Kidney glomerular epithelial cell (primary cell): ENCODE measurements around the gene MYH9.
"Not testable (repeated sequence)": the region's sequence is repeated elsewhere in the genome, so short reads cannot be mapped to it uniquely, and the experiment has no call there.

ENCODE experiments used
- DNase-seq: peaks from one replicate; lab custom pipeline; 2025; lab: John Stamatoyannopoulos, UW

The MYH9 gene

DNA sequence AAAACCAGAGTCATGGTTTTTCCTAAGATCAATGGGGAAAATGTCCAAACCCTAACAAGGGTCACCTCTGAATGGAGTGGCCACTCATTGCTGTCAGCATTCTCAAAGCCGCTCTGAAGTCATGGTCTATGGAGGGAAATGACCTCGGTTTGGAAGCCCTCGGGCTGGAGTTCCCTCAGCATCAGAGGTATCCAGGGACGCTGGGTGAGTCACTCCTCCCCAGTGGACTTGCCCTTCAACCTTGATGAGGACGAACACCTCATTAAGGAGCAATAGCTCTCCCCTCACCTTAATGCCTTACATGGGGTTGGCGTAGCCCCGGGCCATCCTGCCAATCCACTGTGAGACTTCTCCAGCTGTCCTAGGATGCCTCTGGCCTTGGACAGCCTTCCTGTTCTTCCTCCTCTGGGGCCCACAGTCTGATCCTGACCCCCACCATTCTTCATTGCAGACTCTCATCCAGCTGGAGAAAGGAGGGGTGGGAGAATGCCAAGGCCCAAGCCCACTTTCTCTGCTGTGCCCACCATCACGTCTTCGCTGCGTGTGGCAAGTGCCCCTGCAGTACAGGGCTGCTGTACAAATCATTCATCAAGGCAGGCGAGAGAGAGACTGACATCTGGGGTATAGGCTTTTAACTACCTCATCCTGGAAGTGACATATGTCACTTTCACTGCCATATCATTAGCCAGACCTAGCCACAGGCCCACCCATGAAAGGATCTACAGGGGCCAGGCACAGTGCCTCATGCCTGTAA lies 25.4 kb upstream of the MYH9 start:
- no peak for DNase-seq

DNA sequence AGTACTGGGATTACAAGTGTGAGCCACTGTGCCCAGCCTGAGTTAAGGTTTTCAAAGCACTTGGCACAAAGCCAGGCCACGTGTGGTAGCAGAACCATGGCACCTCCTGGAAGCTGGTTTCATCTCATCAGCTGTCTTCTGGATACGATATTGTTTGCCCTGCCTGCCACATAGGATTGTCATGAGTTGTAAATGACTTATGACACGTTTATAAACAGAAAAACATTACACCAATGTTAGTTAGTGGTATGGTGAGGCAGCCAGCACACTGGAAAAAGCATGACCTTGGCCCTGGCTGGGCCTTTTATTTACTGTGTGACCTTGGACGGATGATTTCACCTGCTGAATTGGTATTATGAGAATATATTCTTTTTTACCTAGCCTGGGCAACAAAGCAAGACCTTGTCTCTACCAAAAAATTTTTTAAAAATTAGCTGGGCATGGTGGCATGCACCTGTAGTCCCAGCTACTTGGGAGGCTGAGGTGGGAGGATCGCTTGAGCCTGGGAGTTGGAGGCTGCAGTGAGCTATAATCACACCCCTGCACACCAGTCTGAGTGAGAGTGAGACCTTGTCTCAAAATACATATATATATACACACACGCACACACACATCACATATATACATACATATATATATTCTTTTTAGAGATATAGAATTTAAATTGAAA lies 24.0 kb upstream of the MYH9 start:
- DNase-seq = no peak

DNA sequence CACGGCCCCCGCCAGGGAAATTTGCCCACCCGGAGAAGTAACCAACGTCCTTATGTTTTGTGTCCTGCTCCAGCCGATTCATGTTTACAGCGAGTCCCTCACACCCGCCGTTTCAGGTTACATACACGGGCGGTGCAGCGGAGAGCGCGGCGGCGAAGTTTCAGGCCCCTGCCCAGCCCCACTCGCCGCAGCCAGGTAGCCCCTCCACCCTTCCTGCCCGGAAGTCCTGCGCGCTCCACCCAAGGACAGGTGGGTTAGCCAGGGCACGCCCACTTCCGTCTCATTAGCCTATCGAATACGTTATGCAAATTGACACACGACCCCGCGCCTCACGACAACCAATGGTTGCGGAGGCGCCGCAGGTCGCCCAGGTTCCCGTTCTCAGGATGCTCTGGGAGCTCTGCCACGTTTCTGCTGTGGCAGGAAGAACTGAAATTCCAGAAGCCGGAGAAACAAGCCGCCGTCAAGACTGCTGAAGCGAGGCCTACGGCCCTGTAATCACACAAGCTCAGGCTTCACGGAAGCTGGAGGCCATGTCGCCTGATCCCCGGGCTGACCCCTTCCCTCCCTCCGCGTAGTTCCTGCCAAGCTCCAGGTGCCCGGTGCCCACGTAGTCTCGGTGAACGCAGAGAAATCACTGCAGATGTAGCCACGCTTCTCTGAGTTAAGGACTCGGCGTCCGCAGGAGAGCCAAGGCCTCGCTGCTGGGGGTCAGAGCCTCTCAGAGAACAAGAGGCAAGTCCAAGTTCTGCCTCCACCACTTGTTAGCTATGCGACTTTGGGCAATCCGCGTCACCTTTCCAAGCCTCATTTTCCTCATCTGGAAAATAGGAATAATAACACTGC lies 22.4 kb upstream of the MYH9 start:
- DNase-seq = peak; percentile 97

DNA sequence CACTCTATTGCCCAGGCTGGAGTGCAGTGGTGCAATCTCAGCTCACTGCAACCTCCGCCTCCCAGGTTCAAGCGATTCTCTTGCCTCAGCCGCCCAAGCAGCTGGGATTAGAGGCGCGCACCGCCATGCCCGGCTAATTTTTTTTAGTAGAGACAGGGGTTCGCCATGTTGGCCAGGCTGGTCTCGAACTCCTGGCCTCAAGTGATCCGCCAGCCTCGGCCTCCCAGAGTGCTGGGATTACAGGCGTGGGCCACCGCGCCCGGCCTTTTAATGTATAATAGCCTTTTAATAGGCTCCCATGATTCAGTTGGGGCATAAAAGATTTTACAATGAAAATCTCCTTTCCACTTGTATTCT lies 21.8 kb upstream of the MYH9 start:
- DNase-seq = not testable (repeated sequence)

DNA sequence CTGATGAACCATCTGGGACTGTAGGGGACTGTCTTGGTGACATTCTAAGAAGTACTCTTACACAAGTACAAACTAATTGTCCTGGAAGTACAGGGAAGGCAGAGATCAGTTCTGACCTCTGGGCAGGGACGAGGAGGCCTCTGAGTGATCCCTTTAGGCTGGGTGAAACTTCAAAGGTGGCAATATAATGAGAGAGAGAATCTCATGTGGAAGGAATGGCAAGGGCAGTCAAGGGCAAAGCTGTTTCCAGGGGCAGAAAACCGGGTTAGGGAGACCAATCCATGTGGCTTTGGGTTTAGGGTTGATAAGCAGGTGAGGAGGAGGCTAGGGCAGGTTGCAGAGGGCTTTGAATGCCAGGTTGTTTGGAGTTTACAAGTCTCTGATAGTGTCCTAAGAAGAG lies 21.3 kb upstream of the MYH9 start:
- DNase-seq = no peak

DNA sequence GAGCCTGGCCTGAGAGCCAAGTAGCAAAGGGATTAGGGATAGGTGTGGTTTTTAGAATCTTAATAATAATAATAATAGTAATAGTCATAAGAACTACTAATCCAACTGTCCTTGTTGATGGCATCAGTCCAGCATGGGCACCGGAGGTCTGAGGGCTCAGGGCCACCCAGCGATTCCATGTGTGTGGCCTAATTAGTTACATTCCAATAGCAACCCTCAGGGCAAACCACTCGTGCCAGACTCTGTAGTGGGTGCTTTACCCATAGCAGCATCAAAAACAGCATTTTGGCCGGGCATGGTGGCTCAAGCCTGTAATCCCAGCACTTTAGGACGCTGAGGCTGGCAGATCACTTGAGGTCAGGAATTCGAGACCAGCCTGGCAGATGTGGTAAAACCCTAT lies 19.0 kb upstream of the MYH9 start:
- no peak for DNase-seq

DNA sequence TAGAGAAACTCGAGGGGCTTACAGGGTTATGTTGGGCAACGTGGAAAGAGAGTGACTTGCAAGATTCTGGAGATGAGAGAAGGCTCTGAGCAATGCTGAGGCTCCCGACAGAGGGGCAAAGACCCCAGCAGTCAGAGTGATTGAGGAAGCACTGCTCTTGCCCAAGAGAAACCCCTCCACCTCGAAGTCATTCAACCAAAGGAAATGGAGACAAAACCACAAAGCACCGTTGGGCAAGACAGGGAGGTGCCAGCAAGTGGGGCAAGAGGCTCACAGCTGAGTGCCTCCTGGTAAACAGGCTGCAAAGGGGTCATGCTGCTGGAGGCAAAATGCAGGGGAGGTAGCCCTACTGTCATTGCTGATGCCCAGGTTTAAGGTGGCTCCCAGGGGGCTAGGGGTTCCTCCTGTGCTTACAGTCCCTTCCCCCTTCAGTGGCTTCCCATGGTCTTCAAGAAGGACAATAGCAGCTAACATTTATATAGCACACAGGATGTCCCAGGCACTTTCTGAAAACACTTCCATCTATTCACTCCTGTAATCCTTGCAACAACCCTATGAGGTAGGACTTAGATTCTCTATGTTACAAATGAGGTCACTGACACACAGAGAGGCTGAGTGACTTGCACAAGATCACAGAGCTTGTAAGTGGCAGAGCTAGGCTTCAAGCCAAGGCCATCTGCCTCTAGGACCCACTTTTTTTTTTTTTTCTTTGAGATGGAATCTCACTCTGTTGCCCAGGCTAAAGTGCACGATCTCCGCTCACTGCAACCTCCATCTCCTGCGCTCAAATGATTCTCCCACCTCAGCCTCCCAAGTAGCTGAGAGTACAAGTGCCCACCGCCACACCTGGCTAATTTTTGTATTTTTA lies 18.1 kb upstream of the MYH9 start:
- DNase-seq = peak; percentile 72

DNA sequence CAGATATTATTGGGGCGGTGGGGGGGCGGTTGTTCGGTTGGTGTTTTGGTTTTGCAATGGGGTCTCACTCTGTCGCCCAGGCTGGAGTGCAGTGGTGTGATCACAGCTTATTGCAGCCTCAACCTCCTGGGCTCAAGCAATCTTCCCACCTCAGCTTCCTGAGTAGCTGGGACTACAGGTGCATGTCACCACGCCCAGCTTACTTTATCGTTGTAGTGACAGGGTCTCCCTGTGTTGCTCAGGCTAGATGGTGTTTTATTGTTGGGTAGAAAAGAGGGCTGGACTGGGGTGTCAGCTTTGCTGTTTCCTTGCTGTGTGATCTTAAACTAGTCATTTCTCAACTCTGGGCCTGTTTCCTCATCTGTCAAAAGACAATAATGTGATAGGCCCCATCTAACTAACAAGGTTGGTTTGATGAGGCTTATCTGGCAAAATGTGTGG lies 17.5 kb upstream of the MYH9 start:
- no peak for DNase-seq

DNA sequence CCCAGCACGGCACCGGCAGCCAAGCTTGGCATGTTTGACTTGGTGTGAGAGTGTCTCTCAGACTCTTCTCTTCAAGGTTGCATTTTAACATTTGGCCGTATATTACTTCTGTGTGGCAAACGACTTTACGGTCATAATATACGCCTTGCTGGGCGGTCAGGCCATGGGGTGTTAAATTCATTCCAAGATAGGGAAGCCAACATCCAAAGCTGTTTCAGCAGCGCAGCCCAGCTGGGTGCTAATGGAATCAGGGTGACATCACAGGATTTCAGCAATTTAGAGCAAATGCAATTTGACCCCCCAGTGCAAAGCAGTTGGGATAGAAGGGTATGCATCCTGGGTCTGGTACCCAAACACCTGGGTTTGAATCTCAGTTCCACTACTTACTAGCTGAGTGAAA lies 16.7 kb upstream of the MYH9 start:
- DNase-seq = no peak

DNA sequence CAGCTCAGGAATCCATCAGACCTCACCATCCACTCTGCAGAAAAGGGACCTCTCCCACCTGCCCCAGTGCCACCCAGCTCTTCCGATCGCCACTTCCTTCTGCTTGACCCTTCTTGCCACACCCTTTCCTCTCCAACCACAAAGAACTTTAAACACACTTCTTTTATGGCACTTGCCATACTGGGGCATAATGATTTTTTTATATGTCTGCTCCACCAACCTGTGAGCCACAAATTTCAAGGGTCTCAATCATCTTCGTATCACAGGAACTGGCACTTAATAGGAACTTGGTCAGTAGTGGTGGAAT lies 11.7 kb upstream of the MYH9 start:
- DNase-seq = no peak

DNA sequence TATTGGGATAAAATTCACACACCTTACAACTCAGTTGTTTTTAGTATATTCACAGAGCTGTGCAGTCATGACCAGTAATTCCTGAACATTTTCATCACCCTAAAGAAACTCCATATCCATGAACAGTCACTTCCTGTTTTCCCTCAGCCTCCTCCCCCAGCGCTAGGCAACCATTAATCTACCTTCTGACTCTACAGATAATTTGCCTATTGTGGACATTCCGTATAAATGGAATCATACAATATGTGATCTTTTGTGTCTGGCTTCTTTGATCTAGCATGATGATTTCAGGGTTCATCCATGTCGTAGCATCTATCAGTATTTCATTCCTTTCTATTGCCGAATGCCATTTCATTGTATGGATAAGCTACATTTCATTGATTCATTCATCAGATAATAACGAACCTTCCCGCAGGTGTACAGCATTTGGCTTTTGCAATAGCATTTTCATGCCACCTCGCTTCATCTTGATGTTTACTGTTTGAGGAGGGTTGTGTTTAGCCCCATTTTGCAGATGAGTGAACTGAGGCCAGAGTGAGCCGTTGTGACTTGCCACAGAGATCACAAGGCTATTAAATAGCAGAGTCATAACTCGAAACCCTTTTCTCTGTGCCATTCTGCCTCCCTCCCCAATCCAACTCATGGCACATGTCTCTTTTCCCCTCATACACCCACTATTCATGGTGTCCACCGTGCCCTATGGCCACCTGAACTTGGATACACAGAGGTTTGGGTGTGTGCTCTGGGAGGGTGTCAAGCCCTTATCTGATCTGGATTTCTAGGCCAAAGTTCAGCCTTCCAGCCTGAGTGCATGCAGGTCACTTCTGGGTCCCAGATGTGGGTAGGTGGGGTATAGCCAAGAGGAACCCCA lies 11.1 kb upstream of the MYH9 start:
- DNase-seq = peak; percentile 98

DNA sequence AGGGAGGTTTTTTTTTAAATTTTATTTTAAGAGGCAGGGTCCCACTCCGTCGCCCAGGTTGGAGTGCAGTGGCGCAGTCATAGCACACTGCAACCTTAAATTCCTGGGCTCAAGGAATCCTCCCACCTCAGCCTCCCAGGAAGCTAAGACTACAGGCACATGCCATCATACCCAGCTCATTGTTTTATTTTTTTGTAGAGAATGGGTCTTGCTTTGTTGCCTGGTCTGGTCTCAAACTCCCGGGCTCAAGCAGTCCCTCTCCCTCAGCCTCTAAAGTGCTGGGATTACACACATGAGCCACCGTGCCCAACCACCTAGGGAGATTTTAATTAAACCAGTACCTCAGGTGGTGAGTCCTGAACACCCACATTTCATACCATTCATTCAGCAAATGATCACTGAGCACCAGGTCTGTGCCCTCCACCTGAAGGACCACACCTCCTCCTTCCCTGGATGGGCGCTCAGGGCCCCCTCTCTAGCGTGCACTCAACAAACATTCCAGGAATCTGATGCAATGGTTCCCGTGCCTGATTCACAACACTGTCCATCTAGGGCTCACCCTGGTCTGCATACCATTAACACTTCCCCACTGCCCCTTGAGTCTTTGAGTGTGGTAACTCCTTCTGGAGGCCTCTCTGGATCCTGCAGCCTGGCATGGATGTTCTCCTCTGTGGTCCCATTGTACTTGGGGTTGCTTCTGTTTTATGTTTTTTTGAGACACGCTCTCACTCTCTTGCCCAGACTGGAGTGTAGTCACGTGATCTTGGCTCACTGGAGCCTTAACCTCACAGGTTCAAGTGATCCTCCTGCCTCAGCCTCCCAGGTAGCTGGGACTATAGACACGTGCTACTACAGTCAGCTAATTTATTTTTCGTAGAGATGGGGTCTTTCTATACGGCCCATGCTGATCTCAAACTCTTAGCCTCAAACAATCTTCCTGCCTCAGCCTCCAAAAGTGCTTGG lies 9.6 kb upstream of the MYH9 start:
- peak; percentile 94 for DNase-seq

DNA sequence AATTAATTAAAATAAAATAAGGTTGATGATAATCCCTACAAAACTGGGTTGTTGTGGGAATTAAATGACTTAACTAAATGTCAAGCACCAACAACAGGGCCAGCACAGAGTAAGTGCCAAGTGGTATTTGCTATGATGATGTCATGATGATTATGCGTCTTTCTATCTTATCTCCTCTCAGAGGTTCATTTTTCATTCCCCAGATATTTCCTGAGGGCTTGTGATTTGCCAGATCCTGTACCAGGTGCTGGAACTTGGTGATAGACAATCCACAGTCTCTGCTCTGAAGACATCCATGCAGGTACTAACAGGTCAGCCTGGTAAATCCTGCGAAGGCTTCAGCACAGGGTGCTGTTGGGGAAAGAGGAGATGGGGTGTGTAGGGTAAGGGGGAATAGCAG lies 8.1 kb upstream of the MYH9 start:
- DNase-seq = peak; percentile 37

DNA sequence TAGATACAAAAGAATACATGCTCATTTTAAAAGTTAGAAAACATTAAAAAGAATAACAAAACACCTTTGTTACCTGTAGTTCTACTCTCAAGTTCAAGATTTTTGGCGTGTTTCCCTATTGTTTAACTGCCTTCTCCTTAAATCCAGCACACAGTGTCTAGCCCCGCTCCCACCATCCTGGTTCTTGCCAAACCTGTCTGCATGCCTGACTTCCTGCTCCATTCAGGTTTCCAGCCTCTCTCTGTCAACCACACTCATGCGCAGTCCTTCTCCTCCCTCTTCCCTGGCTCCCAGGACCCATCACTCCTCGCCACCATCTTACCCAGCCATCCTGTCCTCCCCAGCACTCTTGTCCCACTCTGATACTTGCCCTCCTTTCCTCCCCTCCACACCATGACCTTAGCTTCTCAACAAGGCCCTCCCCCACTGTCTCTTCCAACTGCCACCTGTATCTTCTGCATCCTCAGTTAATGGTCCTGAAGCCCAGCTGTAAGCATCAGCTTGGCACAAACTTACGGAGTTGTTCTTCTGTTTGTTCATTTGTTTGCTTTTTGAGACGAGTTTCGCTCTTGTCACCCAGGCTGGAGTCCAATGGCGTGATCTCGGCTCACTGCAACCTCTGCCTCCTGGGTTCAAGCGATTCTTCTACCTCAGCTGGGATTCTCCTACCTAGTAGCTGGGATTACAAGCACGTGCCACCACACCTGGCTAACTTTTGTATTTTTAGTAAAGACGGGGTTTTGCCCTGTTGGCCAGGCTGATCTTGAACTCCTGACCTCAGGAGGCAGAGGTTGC lies 7.5 kb upstream of the MYH9 start:
- DNase-seq = no peak

DNA sequence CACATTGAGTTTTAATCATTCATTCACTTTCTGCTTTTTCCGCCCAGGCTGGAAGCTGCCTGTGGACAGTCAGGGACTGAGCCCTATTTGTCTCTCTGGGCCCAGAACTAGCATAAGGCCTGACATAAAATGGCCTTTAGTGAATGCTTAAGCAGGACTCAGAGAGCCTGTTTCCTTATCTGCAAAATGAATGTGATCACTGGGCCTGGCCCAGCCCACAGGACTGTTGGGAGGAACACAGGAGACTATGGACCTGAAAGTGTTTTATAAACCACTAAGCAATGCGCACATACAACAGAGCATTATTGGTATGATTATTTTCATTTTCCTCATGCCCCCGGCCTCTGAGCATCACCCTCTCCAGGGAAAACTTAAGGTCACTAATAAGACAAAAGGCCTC lies 3.9 kb upstream of the MYH9 start:
- no peak for DNase-seq

DNA sequence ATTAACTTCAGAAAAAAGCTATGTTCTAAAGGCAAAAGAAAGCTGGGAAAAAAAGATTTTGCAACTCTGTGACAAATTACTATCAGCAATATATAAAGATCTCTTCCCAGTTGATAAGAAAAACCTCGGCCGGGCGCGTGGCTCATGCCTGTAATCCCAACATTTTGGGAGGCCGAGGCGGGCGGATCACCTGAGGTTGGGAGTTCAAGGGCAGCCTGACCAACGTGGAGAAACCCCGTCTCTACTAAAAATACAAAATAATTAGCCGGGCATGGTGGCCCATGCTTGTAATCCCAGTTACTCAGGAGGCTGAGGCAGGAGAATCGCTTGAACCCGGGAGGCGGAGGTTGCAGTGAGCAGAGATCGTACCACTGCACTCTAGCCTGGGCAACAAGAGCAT lies 1.4 kb upstream of the MYH9 start:
- DNase-seq = not testable (repeated sequence)

DNA sequence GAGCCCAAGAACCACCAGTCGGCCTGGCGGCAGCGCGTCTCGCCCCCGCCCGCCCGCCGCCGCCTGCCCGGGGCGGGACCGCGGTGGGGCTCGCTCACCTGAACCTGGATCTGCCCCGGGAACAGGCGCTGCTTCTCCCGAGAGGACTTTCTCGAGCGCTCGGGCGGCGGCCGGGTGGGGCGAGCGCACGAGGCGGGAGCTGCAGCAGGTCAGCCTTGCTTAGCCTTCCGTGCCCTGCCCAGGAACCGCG lies 133 bp downstream of the MYH9 start:
- no peak for DNase-seq

DNA sequence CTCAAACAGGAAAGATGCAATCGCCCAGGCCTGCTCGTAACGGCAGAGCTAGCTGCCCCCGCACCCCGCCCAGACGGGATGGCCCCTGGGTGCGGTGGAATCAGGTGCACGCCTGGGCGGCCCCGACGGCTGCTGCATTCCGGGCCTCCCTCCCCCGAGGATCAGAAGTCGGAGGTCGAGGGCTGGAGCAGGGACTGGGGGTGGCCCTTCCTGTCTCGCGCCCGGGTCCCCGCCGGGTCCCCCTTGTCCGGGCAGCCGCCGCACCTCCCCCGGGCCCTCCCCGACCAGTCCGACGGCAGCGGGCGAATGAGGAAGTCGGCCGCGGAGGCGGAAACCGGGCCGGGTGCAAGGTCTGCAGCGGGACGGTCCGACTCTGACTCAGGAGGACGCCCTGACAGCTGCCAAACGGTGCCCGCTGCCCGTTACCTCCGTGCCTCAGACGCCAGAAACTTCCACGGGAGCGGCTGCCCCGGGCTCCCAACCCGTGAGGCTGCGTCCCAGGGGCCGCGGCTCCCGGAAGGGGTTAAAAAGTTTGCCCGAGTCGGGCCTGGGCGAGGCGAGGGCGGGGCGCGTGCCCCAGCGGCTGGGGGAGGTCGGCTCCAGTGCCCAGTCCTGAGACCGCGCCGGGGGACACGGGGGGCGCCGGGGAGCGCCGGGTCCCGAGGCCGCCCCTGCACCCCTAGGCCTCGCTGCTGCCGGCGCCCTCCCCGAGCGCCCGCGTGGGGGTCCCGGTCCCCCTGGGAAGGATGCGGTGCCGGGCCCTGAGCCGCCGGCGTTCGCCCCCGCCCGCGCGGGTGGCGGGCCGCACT lies 663 bp downstream of the MYH9 start:
- DNase-seq = no peak
